Astrocyte (in vitro differentiated cells and primary cell): ENCODE data around the gene KRTAP3-1. TPM values are rescaled to one million over a fixed set of nuclear protein-coding genes. Genes with fewer than 3 reads are reported as not detected.

Experiments
- DNase-seq: peaks from one replicate; pipeline ENCODE4 v3.0.0-alpha.2; 2010; ENCODE audit warnings: low read depth
- FAIRE-seq: peaks from 2 replicates; lab custom pipeline; 2011; peaks lifted over from hg19 to GRCh38; lab: Jason Lieb, UNC
- H2AFZ ChIP-seq: 2 replicates; pipeline ENCODE4 v1.6.0; 2012; ENCODE audit warnings: low read depth, low read length, inconsistent platforms
- H3K27ac ChIP-seq: 2 replicates; pipeline ENCODE4 v1.5.1; 2011; ENCODE audit warnings: low read depth, low read length, inconsistent platforms
- H3K27me3 ChIP-seq: 2 replicates; pipeline ENCODE4 v1.6.0; 2011; ENCODE audit warnings: low read length, inconsistent platforms; ENCODE audit not compliant: insufficient read depth
- H3K36me3 ChIP-seq: 2 replicates; pipeline ENCODE4 v1.5.1; 2011; ENCODE audit warnings: low read length, inconsistent platforms; ENCODE audit not compliant: insufficient read depth
- H3K4me1 ChIP-seq: 2 replicates; pipeline ENCODE4 v1.5.1; 2011; ENCODE audit warnings: low read length, inconsistent platforms; ENCODE audit not compliant: insufficient read depth
- H3K4me2 ChIP-seq: 2 replicates; pipeline ENCODE4 v1.6.0; 2012; ENCODE audit warnings: low read length, inconsistent platforms
- H3K4me3 ChIP-seq: 2 replicates; pipeline ENCODE4 v1.5.1; 2011; ENCODE audit warnings: low read depth, mild to moderate bottlenecking, low read length, inconsistent platforms; ENCODE audit not compliant: insufficient read depth
- H3K79me2 ChIP-seq: 2 replicates; pipeline ENCODE4 v1.6.0; 2012; ENCODE audit warnings: mild to moderate bottlenecking, low read length, inconsistent platforms; ENCODE audit not compliant: insufficient read depth
- H3K9ac ChIP-seq: 2 replicates; pipeline ENCODE4 v1.6.0; 2012; ENCODE audit warnings: mild to moderate bottlenecking, low read length, inconsistent platforms
- H3K9me3 ChIP-seq: 2 replicates; pipeline ENCODE4 v1.5.1; 2012; ENCODE audit warnings: low read depth, mild to moderate bottlenecking, low read length, inconsistent platforms; ENCODE audit not compliant: insufficient read depth
- H4K20me1 ChIP-seq: 2 replicates; pipeline ENCODE4 v1.6.0; 2012; ENCODE audit warnings: low read length, inconsistent platforms; ENCODE audit not compliant: insufficient read depth
- H3K27ac Mint-ChIP-seq: one replicate; pipeline ENCODE4 v1.8.0; 2021; ENCODE audit warnings: mild to moderate bottlenecking, mixed read lengths; ENCODE audit not compliant: unreplicated experiment
- H3K27me3 Mint-ChIP-seq: one replicate; pipeline ENCODE4 v1.8.0; 2021; ENCODE audit warnings: low read depth, mixed read lengths; ENCODE audit not compliant: unreplicated experiment
- H3K36me3 Mint-ChIP-seq: one replicate; pipeline ENCODE4 v1.8.0; 2021; ENCODE audit warnings: low read depth, mixed read lengths; ENCODE audit not compliant: unreplicated experiment
- H3K4me1 Mint-ChIP-seq: one replicate; pipeline ENCODE4 v1.8.0; 2021; ENCODE audit warnings: low read depth, mixed read lengths; ENCODE audit not compliant: unreplicated experiment
- H3K4me3 Mint-ChIP-seq: one replicate; pipeline ENCODE4 v1.8.0; 2021; ENCODE audit warnings: mild to moderate bottlenecking, moderate library complexity, mixed read lengths; ENCODE audit not compliant: unreplicated experiment
- H3K9me3 Mint-ChIP-seq: one replicate; pipeline ENCODE4 v1.8.0; 2021; ENCODE audit warnings: mild to moderate bottlenecking, mixed read lengths; ENCODE audit not compliant: unreplicated experiment
- EZH2 ChIP-seq: IDR thresholded peaks from 2 replicates; pipeline ENCODE4 v1.6.1; 2012; ENCODE audit warnings: mild to moderate bottlenecking, low read length, inconsistent platforms; ENCODE audit not compliant: insufficient read depth
- total RNA-seq: library from RNA; stranded (reverse); gene quantifications from 2 replicates; pipeline ENCODE4 v1.2.1, GENCODE V29; 2021
- TF ChIP-seq, protein P1 (sequence below): IDR thresholded peaks from 2 replicates; pipeline ENCODE4 v1.5.1; 2011; ENCODE audit warnings: low read depth, mild to moderate bottlenecking, inconsistent platforms, low read length, moderate library complexity; ENCODE audit not compliant: insufficient read depth

KRTAP3-1 gene
- total RNA-seq, 1 donor from 2014 or later, result not detected

DNA sequence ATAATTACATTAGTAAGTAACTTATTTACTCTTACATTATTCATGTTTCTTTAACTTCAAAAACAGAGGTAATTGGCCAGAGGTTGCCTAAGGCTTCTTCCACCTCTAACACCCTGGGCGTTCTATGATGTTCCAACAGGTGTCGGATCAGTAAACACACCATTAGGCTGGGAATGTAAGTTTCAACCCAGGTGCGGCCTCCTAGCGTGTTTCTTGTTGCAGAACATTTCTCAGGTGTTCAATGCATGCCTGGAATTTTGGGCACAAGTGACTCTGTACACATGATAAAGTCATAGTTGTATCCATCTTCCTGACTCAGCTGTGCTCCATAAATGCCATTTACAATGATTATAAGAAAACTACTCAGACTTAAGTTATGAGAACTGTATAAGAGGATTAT lies 45.1 kb upstream of the KRTAP3-1 start:
- Mint-ChIP-seq H3K36me3 (no peaks in the 10 kb centered on the region), H3K4me3 (no peak overlapping the region), H3K4me1 (peaks cover 15% of the 10 kb centered on the region), H3K27me3 (no peaks in the 10 kb centered on the region), H3K9me3 (peaks cover 2% of the 10 kb centered on the region), H3K27ac (no peak overlapping the region)
- H3K4me3 ChIP-seq, result no peak overlapping the region
- no peak overlapping the region for H3K9ac ChIP-seq
- no peak overlapping the region for H3K27ac ChIP-seq
- H3K4me1 ChIP-seq, result peaks cover 10% of the 10 kb centered on the region
- no peak for DNase-seq
- no peaks in the 10 kb centered on the region for H3K79me2 ChIP-seq
- H2AFZ ChIP-seq, result no peak overlapping the region
- H3K9me3 ChIP-seq, result no peaks in the 10 kb centered on the region
- no peaks in the 10 kb centered on the region for H3K27me3 ChIP-seq
- H3K36me3 ChIP-seq, result no peaks in the 10 kb centered on the region
- no peak overlapping the region for H3K4me2 ChIP-seq
- H4K20me1 ChIP-seq, result no peaks in the 10 kb centered on the region
- TF ChIP-seq, protein P1, sequence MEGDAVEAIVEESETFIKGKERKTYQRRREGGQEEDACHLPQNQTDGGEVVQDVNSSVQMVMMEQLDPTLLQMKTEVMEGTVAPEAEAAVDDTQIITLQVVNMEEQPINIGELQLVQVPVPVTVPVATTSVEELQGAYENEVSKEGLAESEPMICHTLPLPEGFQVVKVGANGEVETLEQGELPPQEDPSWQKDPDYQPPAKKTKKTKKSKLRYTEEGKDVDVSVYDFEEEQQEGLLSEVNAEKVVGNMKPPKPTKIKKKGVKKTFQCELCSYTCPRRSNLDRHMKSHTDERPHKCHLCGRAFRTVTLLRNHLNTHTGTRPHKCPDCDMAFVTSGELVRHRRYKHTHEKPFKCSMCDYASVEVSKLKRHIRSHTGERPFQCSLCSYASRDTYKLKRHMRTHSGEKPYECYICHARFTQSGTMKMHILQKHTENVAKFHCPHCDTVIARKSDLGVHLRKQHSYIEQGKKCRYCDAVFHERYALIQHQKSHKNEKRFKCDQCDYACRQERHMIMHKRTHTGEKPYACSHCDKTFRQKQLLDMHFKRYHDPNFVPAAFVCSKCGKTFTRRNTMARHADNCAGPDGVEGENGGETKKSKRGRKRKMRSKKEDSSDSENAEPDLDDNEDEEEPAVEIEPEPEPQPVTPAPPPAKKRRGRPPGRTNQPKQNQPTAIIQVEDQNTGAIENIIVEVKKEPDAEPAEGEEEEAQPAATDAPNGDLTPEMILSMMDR, result no peak
- TF ChIP-seq EZH2, result no peak
- no peak for FAIRE-seq

DNA sequence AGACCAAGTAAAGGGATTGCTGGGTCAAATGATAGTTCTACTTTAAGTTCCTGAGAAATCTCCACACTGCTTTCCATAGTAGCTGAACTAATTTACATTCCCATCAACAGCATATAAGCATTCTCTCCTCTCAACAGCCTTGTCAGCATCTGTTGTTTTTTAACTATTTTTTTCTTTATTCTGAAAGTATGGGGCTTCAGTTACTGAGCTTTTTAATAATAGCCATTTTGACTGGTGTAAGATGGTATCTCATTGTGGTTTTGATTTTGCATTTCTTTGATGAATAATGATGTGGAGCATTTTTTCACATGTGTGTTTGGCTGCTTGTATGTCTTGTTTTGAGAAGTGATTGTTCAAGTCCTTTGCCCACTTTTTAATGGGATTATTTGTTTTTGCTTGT lies 43.6 kb upstream of the KRTAP3-1 start:
- Mint-ChIP-seq H3K27ac (no peak overlapping the region), H3K36me3 (no peaks in the 10 kb centered on the region), H3K9me3 (no peaks in the 10 kb centered on the region), H3K4me3 (no peak overlapping the region), H3K27me3 (no peaks in the 10 kb centered on the region), H3K4me1 (peaks cover 16% of the 10 kb centered on the region)
- H3K4me1 ChIP-seq, result peaks cover 14% of the 10 kb centered on the region
- no peaks in the 10 kb centered on the region for H3K9me3 ChIP-seq
- no peak overlapping the region for H3K4me3 ChIP-seq
- no peaks in the 10 kb centered on the region for H4K20me1 ChIP-seq
- H3K4me2 ChIP-seq, result no peak overlapping the region
- H3K36me3 ChIP-seq, result no peaks in the 10 kb centered on the region
- no peak overlapping the region for H2AFZ ChIP-seq
- H3K9ac ChIP-seq, result no peak overlapping the region
- H3K79me2 ChIP-seq, result no peaks in the 10 kb centered on the region
- peak; percentile 32 for FAIRE-seq
- H3K27ac ChIP-seq, result no peak overlapping the region
- TF ChIP-seq EZH2, result no peak
- TF ChIP-seq, protein P1, result no peak
- no peaks in the 10 kb centered on the region for H3K27me3 ChIP-seq
- peak; percentile 75 for DNase-seq

DNA sequence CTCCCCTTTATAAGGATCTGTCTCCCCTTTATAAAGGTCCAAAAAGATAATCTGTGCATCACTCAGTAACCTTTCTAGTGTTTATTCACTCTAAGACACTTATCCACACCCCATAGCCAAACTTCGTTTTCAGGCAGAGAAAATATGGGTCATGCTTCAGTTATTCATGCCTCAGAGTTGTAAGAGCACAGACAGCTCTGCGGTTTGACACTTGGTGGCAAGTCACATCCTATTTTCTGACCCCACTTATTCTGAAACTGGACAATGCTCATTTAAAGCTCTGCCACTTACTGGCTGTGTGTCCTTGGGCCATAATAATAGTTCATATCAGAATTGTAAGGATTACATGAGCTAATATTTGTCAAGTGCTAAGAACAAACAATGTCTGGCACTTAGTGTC lies 40.2 kb upstream of the KRTAP3-1 start:
- Mint-ChIP-seq H3K36me3 (no peaks in the 10 kb centered on the region), H3K4me1 (peaks cover 14% of the 10 kb centered on the region), H3K27me3 (no peaks in the 10 kb centered on the region), H3K27ac (peak overlapping the region; percentile 72), H3K4me3 (no peak overlapping the region), H3K9me3 (no peaks in the 10 kb centered on the region)
- no peak for FAIRE-seq
- Histone ChIP-seq H3K4me2 (peak overlapping the region; percentile 63), H3K27me3 (no peaks in the 10 kb centered on the region), H2AFZ (no peak overlapping the region), H3K27ac (peak overlapping the region; percentile 87), H3K9ac (peak overlapping the region; percentile 66), H3K4me1 (peaks cover 14% of the 10 kb centered on the region), H3K9me3 (no peaks in the 10 kb centered on the region), H3K36me3 (no peaks in the 10 kb centered on the region), H3K79me2 (no peaks in the 10 kb centered on the region), H3K4me3 (peak overlapping the region; percentile 13), H4K20me1 (no peaks in the 10 kb centered on the region)
- no peak for TF ChIP-seq EZH2
- TF ChIP-seq, protein P1, result no peak
- peak; percentile 84 for DNase-seq
